Activated CD4-positive, alpha-beta T cell treated with anti-CD3 and anti-CD28 coated beads, Interleukin-2, amount 10 ng/mL, durations not matched to agents 24 days and 14 days (primary cell): ENCODE measurements around the gene TNRC6B. TPM values are rescaled to one million over a fixed set of nuclear protein-coding genes. Genes with fewer than 3 reads are reported as not detected.
"Not testable (repeated sequence)": the region's sequence is repeated elsewhere in the genome, so short reads cannot be mapped to it uniquely, and the experiment has no call there.

Experiments
- DNase-seq: peaks from one replicate; pipeline ENCODE4 v3.0.0; 2022
- H3K27ac Mint-ChIP-seq: one replicate; pipeline ENCODE4 v1.8.0; 2022; ENCODE audit warnings: mild to moderate bottlenecking, mixed read lengths
- H3K27me3 Mint-ChIP-seq: one replicate; pipeline ENCODE4 v1.8.0; 2022; ENCODE audit warnings: mixed read lengths
- H3K36me3 Mint-ChIP-seq: one replicate; pipeline ENCODE4 v1.8.0; 2022; ENCODE audit warnings: low read depth, mild to moderate bottlenecking, mixed read lengths
- H3K4me1 Mint-ChIP-seq: one replicate; pipeline ENCODE4 v1.8.0; 2021; ENCODE audit warnings: mixed read lengths
- H3K4me3 Mint-ChIP-seq: one replicate; pipeline ENCODE4 v1.8.0; 2022; ENCODE audit warnings: mild to moderate bottlenecking, moderate library complexity, mixed read lengths
- H3K9me3 Mint-ChIP-seq: one replicate; pipeline ENCODE4 v1.8.0; 2021; ENCODE audit warnings: mixed read lengths
- intact Hi-C: fragments of 100-400 bp; cut with micrococcal nuclease; formaldehyde crosslinking; loops from one replicate; pipeline ENCODE4 v1.15.1; 2023
- total RNA-seq: library from RNA; stranded (reverse); gene quantifications from 2 replicates; pipeline ENCODE4 v1.2.3, GENCODE V29; 2022

Gene TNRC6B
- total RNA-seq, 1 donor from 2014 or later = 31.3 TPM

GRCh38 chr22:40310081-40310767, 132.5 kb downstream of the TNRC6B start:
- H3K36me3 Mint-ChIP-seq = peaks cover 56% of the 10 kb centered on the region
- no peaks in the 10 kb centered on the region for H3K27me3 Mint-ChIP-seq
- peaks cover 25% of the 10 kb centered on the region for H3K4me1 Mint-ChIP-seq
- intact Hi-C loops = no loop called here
- H3K9me3 Mint-ChIP-seq = no peaks in the 10 kb centered on the region
- no peak overlapping the region for H3K27ac Mint-ChIP-seq
- no peak for DNase-seq
- no peak overlapping the region for H3K4me3 Mint-ChIP-seq

GRCh38 chr22:40310768-40311120, 133.0 kb downstream of the TNRC6B start:
- no peak overlapping the region for H3K27ac Mint-ChIP-seq
- H3K27me3 Mint-ChIP-seq = no peaks in the 10 kb centered on the region
- H3K4me3 Mint-ChIP-seq = no peak overlapping the region
- no peak for DNase-seq
- no peaks in the 10 kb centered on the region for H3K9me3 Mint-ChIP-seq
- peaks cover 26% of the 10 kb centered on the region for H3K4me1 Mint-ChIP-seq
- H3K36me3 Mint-ChIP-seq = peaks cover 58% of the 10 kb centered on the region
- intact Hi-C loops = no loop called here

GRCh38 chr22:40311646-40312045, 133.9 kb downstream of the TNRC6B start:
- DNase-seq, H3K9me3 Mint-ChIP-seq, H3K4me3 Mint-ChIP-seq, H3K27me3 Mint-ChIP-seq, intact Hi-C loops, H3K27ac Mint-ChIP-seq: not testable (repeated sequence)
- Mint-ChIP-seq H3K4me1 (peaks cover 27% of the 10 kb centered on the region), H3K36me3 (peaks cover 62% of the 10 kb centered on the region)

- peaks cover 66% of the 10 kb centered on the region for H3K36me3 Mint-ChIP-seq
- H3K4me3 Mint-ChIP-seq = no peak overlapping the region
- H3K4me1 Mint-ChIP-seq = peaks cover 29% of the 10 kb centered on the region
- H3K9me3 Mint-ChIP-seq = no peaks in the 10 kb centered on the region
- H3K27me3 Mint-ChIP-seq = no peaks in the 10 kb centered on the region
- no peak overlapping the region for H3K27ac Mint-ChIP-seq
- intact Hi-C loops = no loop called here
- DNase-seq = no peak
Observed at GRCh38 chr22:40312050-40312449, 134.3 kb downstream of the TNRC6B start.

GRCh38 chr22:40313007-40313406, 135.3 kb downstream of the TNRC6B start:
- Mint-ChIP-seq H3K9me3 (no peaks in the 10 kb centered on the region), H3K27ac (no peak overlapping the region), H3K36me3 (peaks cover 66% of the 10 kb centered on the region), H3K27me3 (no peaks in the 10 kb centered on the region), H3K4me1 (peaks cover 24% of the 10 kb centered on the region), H3K4me3 (no peak overlapping the region)
- intact Hi-C loops = no loop called here
- DNase-seq = no peak

GRCh38 chr22:40314041-40314440, 136.3 kb downstream of the TNRC6B start:
- Mint-ChIP-seq H3K36me3 (peaks cover 64% of the 10 kb centered on the region), H3K4me1 (peaks cover 16% of the 10 kb centered on the region), H3K27me3 (no peaks in the 10 kb centered on the region), H3K9me3 (no peaks in the 10 kb centered on the region), H3K4me3 (no peak overlapping the region), H3K27ac (no peak overlapping the region)
- no peak for DNase-seq
- intact Hi-C loops = no loop called here

GRCh38 chr22:40320687-40321086, 143.0 kb downstream of the TNRC6B start:
- H3K4me1 Mint-ChIP-seq = peaks cover 44% of the 10 kb centered on the region
- peak overlapping the region; percentile 82 for H3K27ac Mint-ChIP-seq
- no peaks in the 10 kb centered on the region for H3K27me3 Mint-ChIP-seq
- no peak overlapping the region for H3K4me3 Mint-ChIP-seq
- DNase-seq = no peak
- H3K9me3 Mint-ChIP-seq = no peaks in the 10 kb centered on the region
- H3K36me3 Mint-ChIP-seq = peaks cover 58% of the 10 kb centered on the region
- intact Hi-C loops = no loop called here

GRCh38 chr22:40322021-40322420, 144.3 kb downstream of the TNRC6B start:
- Mint-ChIP-seq H3K27ac (peak overlapping the region; percentile 48), H3K9me3 (no peaks in the 10 kb centered on the region), H3K27me3 (no peaks in the 10 kb centered on the region), H3K4me1 (peaks cover 48% of the 10 kb centered on the region), H3K4me3 (no peak overlapping the region), H3K36me3 (peaks cover 51% of the 10 kb centered on the region)
- intact Hi-C loops = no loop called here
- DNase-seq = no peak

- H3K9me3 Mint-ChIP-seq = no peaks in the 10 kb centered on the region
- H3K4me1 Mint-ChIP-seq = peaks cover 55% of the 10 kb centered on the region
- no peaks in the 10 kb centered on the region for H3K27me3 Mint-ChIP-seq
- H3K36me3 Mint-ChIP-seq = peaks cover 47% of the 10 kb centered on the region
- H3K27ac Mint-ChIP-seq = peak overlapping the region; percentile 83
- intact Hi-C loops = no loop called here
- DNase-seq = no peak
- no peak overlapping the region for H3K4me3 Mint-ChIP-seq
Observed at GRCh38 chr22:40322818-40323447, 145.2 kb downstream of the TNRC6B start.

- Mint-ChIP-seq H3K27me3 (no peaks in the 10 kb centered on the region), H3K9me3 (no peaks in the 10 kb centered on the region), H3K4me3 (peak overlapping the region; percentile 81), H3K36me3 (peaks cover 44% of the 10 kb centered on the region), H3K27ac (peak overlapping the region; percentile 99), H3K4me1 (peaks cover 60% of the 10 kb centered on the region)
- intact Hi-C loops = loop anchor here (2.0 kb wide), 3 partner anchors 73 to 147 kb away; partner anchors contain the start of gene TNRC6B
- DNase-seq = peak; percentile 81
Observed at GRCh38 chr22:40323681-40324171, 146.0 kb downstream of the TNRC6B start.

- peak overlapping the region; percentile 99 for H3K27ac Mint-ChIP-seq
- H3K4me3 Mint-ChIP-seq = peak overlapping the region; percentile 81
- H3K27me3 Mint-ChIP-seq = no peaks in the 10 kb centered on the region
- intact Hi-C loops = loop anchor here (1.0 to 2.0 kb wide), 6 partner anchors 22 to 280 kb away; partner anchors contain the start of genes ADSL and TNRC6B
- peak; percentile 87 for DNase-seq
- peaks cover 43% of the 10 kb centered on the region for H3K36me3 Mint-ChIP-seq
- H3K9me3 Mint-ChIP-seq = no peaks in the 10 kb centered on the region
- peaks cover 62% of the 10 kb centered on the region for H3K4me1 Mint-ChIP-seq
Observed at GRCh38 chr22:40324468-40325305, 147.0 kb downstream of the TNRC6B start.

GRCh38 chr22:40325315-40325714, 147.6 kb downstream of the TNRC6B start:
- DNase-seq = peak; percentile 80
- H3K27me3 Mint-ChIP-seq = no peaks in the 10 kb centered on the region

GRCh38 chr22:40326905-40327735, 149.4 kb downstream of the TNRC6B start:
- H3K27ac Mint-ChIP-seq = peak overlapping the region; percentile 78
- H3K36me3 Mint-ChIP-seq = peaks cover 34% of the 10 kb centered on the region
- peak; percentile 70 for DNase-seq
- H3K4me1 Mint-ChIP-seq = peaks cover 70% of the 10 kb centered on the region
- no peaks in the 10 kb centered on the region for H3K27me3 Mint-ChIP-seq
- intact Hi-C loops = no loop called here
- peak overlapping the region; percentile 25 for H3K4me3 Mint-ChIP-seq
- no peaks in the 10 kb centered on the region for H3K9me3 Mint-ChIP-seq

More at GRCh38 chr22:40325315-40325714, 147.6 kb downstream of the TNRC6B start:
- peak overlapping the region; percentile 99 for H3K27ac Mint-ChIP-seq
- H3K36me3 Mint-ChIP-seq = peaks cover 46% of the 10 kb centered on the region
- no peaks in the 10 kb centered on the region for H3K9me3 Mint-ChIP-seq
- H3K4me3 Mint-ChIP-seq = peak overlapping the region; percentile 81
- intact Hi-C loops = loop anchor here (1.0 to 2.0 kb wide), 6 partner anchors 21 to 281 kb away; partner anchors contain the start of genes ADSL and TNRC6B
- peaks cover 66% of the 10 kb centered on the region for H3K4me1 Mint-ChIP-seq
